Activated naive CD4-positive, alpha-beta T cell treated with anti-CD3 and anti-CD28 coated beads, Interleukin-2, amount 50 U/mL, for 16 hours (primary cell): ENCODE data around the gene HDAC4.

Experiments used
- DNase-seq: peaks from one replicate; pipeline ENCODE4 v3.0.0-alpha.2; 2020

Gene HDAC4

DNA sequence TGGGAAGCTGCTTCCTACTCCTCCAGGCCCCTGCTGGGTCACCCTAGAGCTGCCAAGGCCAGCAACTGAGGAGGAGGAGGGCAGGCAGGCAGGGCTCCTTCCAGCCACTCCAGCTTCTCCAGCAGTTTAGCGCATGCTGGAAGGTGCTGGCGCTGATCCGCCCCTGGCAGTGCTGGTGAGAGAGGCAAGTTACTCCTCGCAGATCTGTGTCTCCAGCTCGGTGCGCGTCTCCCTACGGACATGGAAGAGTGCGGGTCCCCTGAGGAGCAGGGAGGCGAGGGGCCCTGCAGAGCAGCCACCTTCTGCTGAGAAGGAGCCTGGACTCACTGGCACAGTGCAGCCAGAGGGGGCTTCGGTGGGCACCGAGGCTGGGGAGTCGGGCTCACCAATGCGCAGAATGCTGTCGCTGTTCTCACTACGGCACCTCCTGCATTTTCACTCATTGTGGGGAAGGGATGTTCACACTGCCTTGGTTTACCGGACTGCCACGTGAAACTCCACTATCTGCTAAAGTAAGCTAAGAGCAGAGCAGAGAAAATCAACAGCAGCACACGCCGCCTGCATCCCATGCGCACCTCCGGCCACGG is 206.0 kb downstream of the HDAC4 start:
- no peak for DNase-seq

DNA sequence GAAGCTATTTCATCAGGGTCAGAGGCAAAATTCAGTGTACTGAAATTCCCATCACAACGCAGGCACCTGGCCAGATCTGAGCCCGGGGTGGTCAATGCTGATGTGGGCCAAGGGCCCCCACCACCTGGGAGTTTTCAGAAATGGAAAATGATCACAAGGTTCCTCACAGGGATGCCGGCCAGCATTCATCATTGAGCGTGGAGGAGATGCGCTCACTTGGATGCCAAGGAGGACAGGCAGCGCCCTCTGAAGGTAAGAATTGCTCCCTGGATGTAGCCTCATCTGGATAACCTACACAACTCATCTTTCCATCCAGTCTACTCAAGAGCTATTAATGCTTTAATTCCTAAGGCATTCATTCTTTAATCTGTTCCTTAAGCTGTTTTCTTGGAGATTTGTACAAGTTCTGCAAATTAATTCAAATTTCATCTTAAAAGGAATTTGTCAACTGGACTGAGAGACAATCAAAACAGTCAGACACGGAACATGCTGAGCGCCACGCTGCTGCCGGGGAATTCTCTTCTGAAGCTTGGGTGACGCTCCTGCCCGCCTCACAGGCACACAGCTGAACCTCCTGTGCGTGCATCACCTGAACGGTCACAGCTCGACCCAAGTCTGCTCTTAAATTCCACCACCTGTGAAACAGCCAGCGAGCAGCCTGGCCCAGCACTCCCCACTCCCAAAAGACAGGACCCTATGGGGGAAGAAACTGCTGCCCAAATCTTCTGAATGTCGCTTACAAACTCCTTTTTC is 206.7 kb downstream of the HDAC4 start:
- no peak for DNase-seq

DNA sequence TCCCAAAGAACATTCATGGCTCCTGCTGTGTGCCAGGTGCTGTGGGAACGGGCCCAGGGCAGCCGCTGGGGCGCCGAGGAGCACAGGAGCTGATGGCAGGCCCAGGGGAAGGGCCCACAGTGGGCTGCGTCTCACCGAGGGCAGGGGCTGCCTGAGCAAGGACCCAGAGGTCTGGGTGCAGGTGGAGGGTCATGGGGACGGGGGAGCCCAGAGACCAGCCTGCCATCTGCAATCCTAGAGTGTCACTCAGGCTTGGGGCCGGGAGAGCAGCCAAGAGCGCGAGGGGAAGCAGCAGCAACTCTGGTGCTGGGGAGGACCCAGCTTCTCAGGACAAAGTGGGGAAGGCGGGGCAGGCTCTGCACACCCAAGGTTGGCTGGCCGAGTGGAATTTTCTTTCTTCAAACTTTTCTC is 207.4 kb downstream of the HDAC4 start:
- no peak for DNase-seq

DNA sequence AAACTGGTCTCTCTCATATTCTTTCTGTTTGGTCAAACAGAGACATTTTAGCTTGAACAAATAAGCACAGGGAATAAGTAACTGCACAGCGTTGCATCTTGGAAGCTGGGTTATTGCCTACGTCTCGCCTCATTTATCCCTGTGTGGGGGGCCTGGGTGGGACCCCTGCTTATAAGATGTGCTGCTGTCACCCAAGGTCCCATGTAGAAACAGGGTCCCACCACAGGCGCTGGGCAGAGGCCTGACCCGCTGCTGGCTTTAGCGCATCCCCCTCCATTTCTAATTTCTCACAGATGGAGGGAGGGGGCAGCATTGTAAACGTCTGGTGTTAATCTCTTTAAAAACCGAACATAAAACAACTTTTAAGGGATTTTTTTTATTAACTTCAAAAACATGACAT is 207.8 kb downstream of the HDAC4 start:
- no peak for DNase-seq

DNA sequence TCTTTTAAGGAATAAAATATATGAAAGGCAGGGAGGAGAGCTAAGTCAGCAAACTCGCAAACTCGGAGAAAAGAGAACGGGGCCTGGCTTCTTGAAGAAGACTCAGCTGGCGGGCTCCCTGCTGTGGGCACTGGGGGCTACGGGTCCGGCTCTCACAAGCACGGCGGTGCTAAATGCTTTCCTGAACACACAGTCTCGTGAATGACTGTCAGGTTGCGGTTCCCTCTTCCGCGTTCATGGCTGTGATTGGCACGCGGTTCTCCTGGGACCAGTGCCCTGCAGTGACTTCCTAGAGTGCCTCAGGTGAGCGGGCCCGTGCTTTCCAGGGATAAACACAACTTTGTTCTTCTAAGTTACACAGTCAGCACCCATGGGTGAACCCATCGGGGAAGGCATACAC is 208.4 kb downstream of the HDAC4 start:
- no peak for DNase-seq

DNA sequence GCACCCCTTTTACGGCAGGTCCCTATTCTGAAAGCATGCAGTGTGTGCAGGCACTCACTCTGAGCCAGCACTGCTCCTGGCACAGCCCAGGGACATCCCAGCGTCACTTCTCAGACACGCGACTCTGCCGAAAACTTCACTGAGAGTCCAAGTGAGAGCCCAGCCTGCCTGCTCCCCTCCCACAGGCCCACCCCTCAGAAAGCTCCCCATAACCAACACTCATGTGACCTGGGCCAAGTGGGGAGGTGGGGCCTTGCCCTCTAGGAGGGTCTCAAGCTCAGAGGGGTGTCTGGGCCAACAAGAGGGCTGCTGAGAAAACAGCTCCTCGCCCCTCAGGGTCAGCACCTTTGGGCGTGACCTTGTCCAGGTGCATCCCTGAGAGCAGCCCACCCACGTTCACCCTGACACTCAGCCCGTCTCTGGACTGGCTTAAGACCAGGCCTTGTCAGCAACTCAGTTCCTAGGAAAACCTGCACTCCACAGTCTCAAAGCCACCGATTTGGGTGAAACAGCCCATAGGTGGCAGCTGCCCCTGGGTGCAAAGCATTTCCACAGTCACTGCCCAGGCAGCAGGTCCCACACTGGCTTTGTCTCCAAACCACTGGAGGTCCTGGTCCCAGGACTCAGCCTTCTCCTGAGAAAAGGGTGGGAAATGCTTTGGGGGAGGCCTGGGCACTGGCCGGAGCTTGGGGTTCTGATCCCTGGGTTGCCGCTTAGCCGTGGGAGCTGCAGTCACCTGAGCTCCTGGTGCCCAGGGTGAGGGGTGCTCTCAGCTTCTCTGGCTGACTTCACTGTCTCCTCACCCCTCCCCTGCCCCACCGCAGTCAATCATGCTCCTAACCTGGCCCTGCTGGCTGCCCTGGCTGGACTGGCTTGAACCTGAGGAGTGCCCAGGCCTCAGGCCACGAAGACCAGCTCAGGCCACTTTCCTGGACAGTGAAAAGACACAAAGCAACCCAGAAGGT is 209.6 kb downstream of the HDAC4 start:
- no peak for DNase-seq

DNA sequence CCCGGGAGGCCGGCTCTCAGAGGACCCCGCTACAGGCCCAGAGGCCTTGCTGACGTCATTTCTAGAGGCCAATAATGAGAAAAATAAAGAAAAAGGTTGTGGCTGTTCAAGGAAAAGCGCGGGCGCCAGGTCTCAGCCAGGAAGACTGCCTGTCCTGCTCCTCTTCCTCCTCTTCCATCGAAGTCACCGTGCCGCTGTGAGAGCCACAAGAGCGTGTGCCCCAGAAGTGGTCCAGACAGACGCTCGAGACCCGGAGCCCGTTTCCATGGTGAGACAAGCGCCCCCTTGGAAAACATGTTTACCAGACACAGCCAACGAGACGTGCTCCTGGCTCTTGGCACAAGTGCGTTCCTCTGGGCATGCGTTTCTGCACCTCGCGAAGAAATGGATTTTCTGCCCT is 210.5 kb downstream of the HDAC4 start:
- DNase-seq: no peak

DNA sequence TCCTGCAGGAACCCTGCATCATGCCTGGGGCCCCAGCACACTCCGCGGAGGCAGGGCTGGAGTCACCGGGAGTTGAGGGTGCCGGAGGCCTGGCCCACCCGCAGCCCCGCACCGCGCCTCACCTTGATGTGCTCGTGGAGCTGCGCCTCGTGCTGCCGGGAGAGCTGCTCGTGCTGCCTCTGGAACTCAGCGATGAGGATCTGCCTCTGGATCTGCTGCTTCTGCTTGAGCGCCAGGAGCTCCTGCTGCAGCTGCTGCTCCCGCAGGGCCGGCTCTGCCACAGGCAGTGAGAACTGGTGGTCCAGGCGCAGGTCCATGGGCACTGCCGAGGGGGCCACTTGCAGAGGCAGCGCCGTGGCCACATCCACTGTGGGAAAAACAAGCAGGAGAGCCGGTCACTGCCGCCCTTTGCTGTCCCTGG is 211.1 kb downstream of the HDAC4 start:
- DNase-seq: no peak

DNA sequence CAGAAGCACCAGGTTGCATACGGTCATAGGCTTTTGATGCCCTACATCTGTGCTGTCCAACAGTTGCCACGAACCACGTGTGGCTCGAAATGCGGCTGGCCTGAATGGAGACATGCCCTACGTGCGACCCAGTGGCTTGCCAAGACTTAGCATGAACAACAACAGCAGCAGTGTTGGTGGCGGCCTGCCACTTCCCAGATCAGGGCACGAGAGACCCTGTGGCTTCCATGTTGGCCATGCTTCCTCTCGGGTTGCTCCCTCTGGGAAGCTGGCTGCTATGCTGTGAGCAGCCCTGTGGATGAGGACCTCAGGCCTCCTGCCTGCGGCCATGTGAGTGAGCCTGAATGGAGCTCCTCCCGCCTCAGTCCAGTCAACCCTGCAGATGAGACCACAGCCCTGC is 212.3 kb downstream of the HDAC4 start:
- no peak for DNase-seq

DNA sequence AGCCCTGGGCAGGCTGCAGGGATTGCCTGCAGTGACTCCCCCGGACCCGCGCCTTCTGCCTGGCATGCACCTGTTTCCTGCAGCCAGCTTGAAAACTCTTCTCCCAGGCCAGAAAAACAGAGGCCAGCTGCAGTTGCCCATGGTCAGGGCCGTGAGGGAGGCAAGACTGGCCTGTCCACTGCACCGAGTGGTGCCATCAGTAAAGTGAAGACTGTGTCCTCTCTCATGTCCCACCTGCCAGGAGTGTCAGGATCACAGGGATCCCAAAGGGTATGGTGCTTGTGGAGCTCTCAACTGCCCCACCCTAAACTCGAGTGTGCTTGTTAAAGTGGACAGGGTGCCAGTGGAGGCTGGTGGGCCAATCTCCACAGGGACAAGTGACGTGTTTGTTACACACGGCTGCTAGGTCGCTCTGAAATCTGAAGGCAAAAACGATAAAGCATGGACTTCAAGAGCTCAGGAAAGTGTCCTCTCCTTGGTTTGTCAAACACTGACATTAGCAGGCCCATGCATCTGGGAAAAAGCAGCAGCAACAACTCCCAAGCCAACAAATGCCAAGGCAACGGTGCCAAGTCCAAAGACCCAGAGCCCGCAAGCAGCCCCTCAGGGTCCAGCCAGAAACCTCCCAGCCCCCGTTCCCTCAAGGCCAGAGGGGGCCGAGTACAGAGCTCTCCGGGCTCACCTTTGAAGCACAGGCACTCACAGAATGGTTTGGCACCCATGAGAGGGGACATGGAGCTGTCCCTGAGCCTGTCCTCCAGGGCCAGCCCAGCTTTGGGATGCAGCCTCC is 213.2 kb downstream of the HDAC4 start:
- DNase-seq: no peak

DNA sequence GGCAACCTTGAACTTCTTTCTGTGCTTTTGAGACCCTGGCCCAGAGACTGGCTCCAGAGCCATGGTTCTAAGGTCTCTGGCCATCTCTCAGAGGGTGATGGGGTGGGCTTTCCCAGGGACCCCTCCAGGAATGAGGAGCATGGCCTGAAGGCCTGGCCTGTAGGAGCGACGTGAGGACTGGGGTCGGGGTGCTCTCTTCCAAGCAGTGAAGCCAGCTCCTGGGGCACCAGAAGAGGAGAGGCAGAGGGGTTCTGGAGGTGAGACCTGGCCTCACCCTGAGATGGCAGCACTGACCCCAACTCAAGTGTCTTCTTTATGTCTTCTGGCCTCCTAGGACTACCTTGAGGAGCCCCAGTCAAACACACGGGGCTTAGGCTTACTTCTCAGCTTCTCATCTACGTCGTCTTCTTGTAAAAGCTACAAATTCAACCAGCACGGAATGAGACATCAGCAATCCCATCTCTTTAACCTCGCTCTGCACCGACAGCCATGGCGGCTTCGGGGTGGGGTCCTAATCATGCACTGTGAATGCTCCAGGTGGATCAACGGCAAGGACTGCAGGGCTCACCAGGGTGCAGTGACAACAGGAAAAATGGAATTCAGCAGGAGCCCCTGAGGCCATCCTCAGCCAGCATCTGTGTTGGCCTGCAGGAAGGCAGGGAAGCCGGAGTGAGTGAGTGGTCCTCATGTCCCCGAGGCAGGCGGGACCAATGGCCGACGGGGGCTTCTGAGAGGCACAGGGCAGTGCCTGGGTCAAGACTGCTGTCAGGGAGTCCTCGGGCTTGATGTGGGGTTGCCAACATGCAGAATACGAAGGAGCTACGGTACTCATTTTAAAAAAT is 214.1 kb downstream of the HDAC4 start:
- no peak for DNase-seq

DNA sequence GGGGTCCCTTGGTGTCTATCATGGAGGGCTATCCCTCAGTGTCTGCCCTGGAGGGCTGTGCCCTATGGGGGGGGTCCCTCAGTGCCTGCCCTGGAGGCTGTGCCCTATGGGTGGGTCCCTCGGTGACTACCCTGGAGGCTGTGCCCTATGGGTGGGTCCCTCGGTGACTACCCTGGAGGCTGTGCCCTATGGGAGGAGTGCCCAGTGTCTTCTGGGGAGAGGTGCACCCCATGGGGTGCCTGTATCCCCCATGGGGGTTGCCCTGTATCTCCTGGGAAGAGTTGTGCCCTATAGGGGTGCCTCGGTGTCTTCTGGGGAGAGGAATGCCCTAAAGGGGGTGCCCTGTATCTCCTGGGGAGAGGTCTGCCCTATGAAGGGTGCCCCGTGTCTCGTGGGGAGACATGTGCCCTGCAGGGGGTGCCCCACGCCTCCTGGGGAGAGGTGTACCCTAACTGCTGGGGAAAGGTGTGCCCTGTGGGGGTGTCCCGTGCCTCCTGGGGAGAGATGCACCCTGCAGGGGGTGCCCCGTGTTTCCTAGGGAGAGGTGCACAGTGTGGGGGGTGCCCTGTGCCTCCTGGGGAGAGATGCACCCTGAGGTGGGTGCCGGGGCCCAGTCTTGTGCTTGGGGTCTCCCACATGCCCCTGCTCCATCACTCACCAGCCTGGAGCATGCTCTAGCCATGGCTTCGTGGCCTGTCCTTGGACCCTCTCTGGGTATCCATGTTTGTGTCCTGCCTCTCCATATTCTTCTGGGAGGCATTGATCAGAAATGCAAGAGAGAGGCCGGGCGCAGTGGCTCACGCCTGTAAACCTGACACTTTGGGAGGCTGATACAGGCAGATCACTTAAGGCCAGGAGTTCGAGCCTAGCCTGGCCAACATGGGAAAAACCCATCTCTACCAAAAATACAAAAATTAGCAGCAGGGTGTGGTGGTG is 215.6 kb downstream of the HDAC4 start:
- peak; percentile 10 for DNase-seq

DNA sequence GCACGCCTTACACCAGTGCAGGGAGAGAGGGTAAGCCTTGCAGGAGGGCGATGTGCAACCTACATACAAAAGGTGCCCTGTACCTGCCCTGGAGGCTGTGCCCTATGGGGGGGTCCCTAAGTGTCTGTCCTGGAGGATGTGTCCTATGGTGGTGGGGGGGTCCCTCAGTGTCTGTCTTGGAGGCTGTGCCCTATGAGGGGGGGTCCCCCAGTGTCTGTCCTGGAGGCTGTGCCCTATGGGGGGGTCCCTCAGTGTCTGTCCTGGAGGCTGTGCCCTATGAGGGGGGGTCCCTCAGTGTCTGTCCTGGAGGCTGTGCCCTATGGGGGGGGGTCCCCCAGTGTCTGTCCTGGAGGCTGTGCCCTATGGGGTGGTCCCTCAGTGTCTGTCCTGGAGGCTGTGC is 216.6 kb downstream of the HDAC4 start:
- no peak for DNase-seq

DNA sequence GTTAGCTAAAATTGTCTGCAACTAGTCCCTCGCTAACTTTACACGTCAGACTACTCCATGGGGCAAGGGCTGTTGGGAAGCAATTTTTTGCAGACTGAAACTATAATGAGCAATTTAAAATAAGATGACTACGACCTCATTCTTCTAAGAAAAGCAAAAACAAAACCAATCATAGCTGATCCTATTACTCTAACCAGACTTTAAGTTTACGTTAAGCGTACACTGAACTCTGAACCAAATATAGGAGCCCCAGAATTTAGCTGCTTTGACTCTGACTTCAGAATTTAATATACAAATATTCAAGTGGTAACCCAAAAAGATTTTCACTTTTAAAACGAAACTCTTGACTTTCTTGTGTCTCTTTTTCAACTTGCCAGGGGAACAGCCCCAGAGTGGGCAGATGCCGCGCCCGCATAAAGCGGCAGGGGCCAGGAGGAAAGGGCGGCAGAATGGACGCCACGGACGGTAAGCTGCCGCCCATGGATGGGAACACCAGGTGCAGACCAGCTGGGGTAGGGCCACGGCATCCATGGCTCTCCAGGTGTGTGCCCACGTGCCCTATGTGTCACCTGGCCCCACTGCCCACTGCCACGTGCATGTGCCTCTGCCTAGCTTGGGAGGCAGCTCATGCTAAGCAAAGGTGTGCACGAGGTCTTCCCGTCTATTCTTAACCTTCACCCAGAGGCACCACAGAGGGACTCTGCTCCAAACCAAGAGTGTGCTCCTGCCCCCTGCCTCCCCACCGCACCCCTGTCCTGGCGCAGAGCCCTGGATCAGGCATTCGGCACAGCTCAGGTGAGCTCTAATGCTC is 217.6 kb downstream of the HDAC4 start:
- peak; percentile 8 for DNase-seq

DNA sequence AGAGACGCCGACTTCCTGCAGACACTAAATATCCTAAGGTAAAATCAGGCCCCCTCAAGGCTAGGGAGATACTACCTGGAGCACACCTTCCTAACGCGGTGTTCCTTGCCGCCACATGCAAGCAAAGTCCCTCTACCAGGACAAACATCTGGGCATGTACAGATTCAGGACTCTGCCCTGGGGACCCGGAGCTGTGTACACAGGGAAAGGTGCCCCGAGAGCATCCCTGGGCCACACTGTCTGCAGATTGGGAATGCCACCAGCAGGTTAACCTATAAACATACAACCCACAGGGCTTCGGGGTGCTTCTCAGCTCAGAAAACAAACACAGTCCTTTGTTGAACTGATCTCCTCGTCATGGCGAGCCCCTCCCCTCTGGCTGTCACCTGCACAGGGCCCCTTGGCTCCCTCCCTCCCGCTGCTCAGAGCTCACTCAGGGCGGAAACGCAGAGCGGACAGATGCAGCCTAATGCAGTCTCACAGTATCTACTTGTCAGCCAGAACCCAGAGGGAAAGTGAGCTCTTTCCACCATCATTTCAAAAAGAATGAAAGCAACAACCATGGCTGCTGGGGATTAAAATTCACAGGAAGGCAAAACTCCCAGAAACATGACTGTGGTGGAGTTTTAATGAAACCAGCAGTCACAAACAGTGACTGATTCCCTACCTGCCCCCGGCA is 218.8 kb downstream of the HDAC4 start:
- no peak for DNase-seq

DNA sequence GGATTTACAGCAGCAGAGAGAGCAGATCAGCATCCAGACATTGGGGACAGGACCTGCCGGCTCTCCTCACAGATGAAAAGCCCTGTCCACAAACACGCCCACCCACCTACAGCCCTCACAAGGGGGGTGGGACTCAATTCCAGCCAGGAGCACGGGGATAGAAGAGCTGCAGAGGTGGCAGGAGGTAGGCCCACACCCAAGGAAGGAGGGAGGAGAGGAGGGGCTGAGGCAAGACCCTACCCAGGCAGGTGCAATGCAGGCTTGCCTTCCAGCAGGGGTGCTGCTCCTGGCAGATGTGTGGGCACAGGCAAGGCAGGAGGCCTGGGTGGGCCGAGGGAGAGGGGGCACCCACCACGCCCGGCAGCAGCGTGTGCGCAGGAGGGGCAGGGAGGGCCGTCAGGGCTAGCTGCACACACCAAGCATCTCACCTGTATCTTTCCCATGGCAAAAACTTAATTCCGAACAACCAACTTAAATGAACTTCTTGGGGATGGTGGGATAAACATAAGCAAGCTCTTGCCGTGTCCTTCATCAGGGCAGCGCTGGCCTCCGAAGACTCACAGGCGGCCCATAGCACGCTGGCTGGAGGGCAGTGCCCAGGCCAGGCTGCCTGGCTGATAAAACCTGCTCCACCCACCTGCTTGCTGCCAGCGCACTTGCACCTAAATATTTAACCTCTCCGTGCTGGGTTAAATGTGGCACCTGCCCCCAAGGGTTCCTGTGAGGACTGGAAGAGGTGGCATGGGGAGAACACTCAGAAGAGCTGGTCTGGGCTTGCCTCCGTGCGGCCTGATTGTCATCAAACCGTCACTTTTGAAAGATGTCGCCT is 219.5 kb downstream of the HDAC4 start:
- DNase-seq: no peak

DNA sequence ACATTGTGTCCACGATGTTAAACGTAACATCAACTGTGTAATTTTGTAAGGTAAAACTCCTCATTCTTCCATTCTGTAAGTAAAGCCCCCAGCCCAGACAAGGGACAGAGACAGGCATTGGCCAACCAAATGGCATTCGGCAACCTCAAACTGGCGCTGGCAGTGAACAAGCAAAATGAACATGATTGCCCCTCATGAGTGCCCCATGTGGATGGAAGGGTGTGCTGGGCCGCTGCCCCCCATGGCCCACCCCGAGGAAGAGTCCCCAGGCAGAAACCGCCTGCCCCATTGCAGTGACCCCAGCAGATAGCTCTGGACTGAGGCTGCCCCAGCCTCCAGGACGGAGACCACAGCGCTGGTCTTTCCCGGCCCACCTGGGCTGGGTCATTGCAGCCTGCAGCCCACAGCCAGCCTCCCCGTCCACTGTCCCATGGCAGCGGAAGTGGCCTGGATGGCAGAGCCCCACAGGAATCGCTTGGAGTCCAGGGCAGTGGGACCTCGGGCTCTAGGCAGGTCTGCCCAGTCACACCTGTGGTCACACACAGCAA is 220.2 kb downstream of the HDAC4 start:
- DNase-seq: no peak

DNA sequence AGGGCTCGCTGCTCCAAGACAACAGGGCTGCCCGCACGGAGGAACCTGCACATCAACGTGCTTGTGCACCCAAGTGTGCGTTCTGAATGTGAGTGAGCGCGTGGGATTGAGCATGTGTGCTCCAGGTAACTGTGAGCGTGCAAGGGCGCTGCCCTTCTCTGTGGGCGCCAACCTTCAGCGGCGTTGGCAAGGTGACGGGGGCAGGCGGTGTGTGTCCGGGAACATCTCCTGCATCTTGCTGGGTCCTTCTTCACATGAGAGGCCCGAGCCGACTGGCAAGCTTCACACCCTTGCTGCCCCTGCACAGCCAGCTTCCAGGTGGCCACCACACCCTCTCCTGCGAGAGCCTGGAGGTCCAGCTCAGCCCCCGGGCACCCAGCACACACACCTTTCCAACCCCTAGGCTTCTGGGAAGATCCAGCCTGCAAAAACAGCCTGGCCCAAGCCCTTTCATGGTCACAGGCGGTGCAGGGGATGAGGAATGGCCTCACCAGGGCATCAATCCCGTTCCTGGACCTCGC is 220.9 kb downstream of the HDAC4 start:
- DNase-seq: no peak
